SK-N-SH (cell line): Measurements from ENCODE around the gene PRPF6. TPM values are rescaled to one million over a fixed set of nuclear protein-coding genes. Genes with fewer than 3 reads are reported as not detected.

Experiments
- CTCF ChIA-PET: fragments of 300-600, 350-600 bp; formaldehyde crosslinking; extraction: SDS; loops from one replicate; lab custom pipeline; 2021; lab: Yijun Ruan, JAX
- POLR2A ChIA-PET: fragments of 350-600 bp; sonication (Branson Sonifier 250); formaldehyde crosslinking; extraction: SDS; loops from one replicate; lab custom pipeline; 2020; ENCODE audit warnings: antibody characterized with exemption, inconsistent platforms; lab: Yijun Ruan, JAX
- DNase-seq: peaks from one replicate; pipeline ENCODE4 v3.0.0; 2012
- H2AFZ ChIP-seq: fragments of 200-600 bp; sonication (generic); 2 replicates; pipeline ENCODE4 v1.8.1; 2016; ENCODE audit warnings: antibody characterized with exemption, mild to moderate bottlenecking, low read depth
- H3F3A ChIP-seq: fragments of 200-600 bp; sonication (generic); replicated peaks from 2 replicates; pipeline ENCODE3; 2016; ENCODE audit warnings: antibody characterized with exemption, mild to moderate bottlenecking; ENCODE audit not compliant: insufficient read depth
- H3K27ac ChIP-seq, 2 experiments: fragments of 200-500 bp in 1 of 2; fragments of 200-600 bp in 1 of 2; sonication (Bioruptor generic) in 1 of 2; sonication (generic), shearing (Covaris generic) in 1 of 2; 2 replicates each; pipeline versions ENCODE4 v1.5.1 to v1.6.1; 2014 to 2016; ENCODE audit warnings: low read depth in 2 of 2, inconsistent platforms in 1 of 2, low read length in 1 of 2, mild to moderate bottlenecking in 1 of 2, mixed read lengths in 1 of 2
- H3K27me3 ChIP-seq: fragments of 200-600 bp; sonication (generic), shearing (Covaris generic); 2 replicates; pipeline ENCODE4 v1.6.1; 2016; ENCODE audit warnings: mixed run types; ENCODE audit not compliant: insufficient read depth
- H3K36me3 ChIP-seq, 2 experiments: fragments of 200-500 bp in 1 of 2; fragments of 200-600 bp in 1 of 2; sonication (Bioruptor generic) in 1 of 2; sonication (generic) in 1 of 2; replicated peaks in 1 of 2; 2 replicates each; pipeline versions ENCODE3 to v1.5.1; 2014 to 2016; ENCODE audit warnings: low read length in 1 of 2, mild to moderate bottlenecking in 1 of 2; ENCODE audit not compliant: insufficient read depth in 2 of 2, control insufficient read depth in 1 of 2
- H3K4me1 ChIP-seq, 2 experiments: fragments of 200-500 bp in 1 of 2; fragments of 200-600 bp in 1 of 2; sonication (Bioruptor generic) in 1 of 2; sonication (generic), shearing (Covaris generic) in 1 of 2; 2 replicates each; pipeline versions ENCODE4 v1.5.1 to v1.6.1; 2014 to 2016; ENCODE audit warnings: low read depth in 1 of 2, low read length in 1 of 2, mixed run types in 1 of 2; ENCODE audit not compliant: insufficient read depth in 2 of 2, control insufficient read depth in 1 of 2
- H3K4me2 ChIP-seq: fragments of 200-600 bp; sonication (generic), shearing (Covaris generic); 2 replicates; pipeline ENCODE4 v1.6.1; 2017; ENCODE audit warnings: mixed run types
- H3K4me3 ChIP-seq, 2 experiments: fragments of 200-500 bp in 1 of 2; fragments of 200-600 bp in 1 of 2; sonication (Bioruptor generic) in 1 of 2; sonication (generic), shearing (Covaris generic) in 1 of 2; 2 replicates each; pipeline versions ENCODE4 v1.5.1 to v1.8.1; 2014 to 2016; ENCODE audit warnings: low read depth in 2 of 2, inconsistent platforms in 1 of 2, low read length in 1 of 2, mild to moderate bottlenecking in 1 of 2, mixed read lengths in 1 of 2, moderate library complexity in 1 of 2
- H3K79me2 ChIP-seq: fragments of 200-600 bp; sonication (generic); 2 replicates; pipeline ENCODE4 v1.8.1; 2017; ENCODE audit warnings: mild to moderate bottlenecking; ENCODE audit not compliant: insufficient read depth
- H3K9ac ChIP-seq: fragments of 200-600 bp; sonication (generic); 2 replicates; pipeline ENCODE4 v1.6.1; 2017; ENCODE audit warnings: mixed run types
- H3K9me2 ChIP-seq: fragments of 200-600 bp; sonication (generic); 2 replicates; pipeline ENCODE4 v1.6.1; 2017; ENCODE audit warnings: mixed run types
- H3K9me3 ChIP-seq: fragments of 200-600 bp; sonication (generic); 2 replicates; pipeline ENCODE4 v1.6.1; 2017; ENCODE audit warnings: mixed run types, mild to moderate bottlenecking, moderate library complexity
- H4K20me1 ChIP-seq: fragments of 200-600 bp; sonication (generic); 2 replicates; pipeline ENCODE4 v1.6.1; 2017; ENCODE audit warnings: mild to moderate bottlenecking, mixed run types; ENCODE audit not compliant: insufficient read depth
- ELF1 ChIP-seq: IDR thresholded peaks from 2 replicates; pipeline ENCODE4 v1.4.0; 2012
- FOSL2 ChIP-seq: IDR thresholded peaks from 2 replicates; pipeline ENCODE4 v1.4.0; 2012; ENCODE audit warnings: low read depth, mild to moderate bottlenecking, moderate library complexity, borderline replicate concordance
- FOXM1 ChIP-seq: IDR thresholded peaks from 2 replicates; pipeline ENCODE4 v1.4.0; 2012; ENCODE audit warnings: low read depth, mild to moderate bottlenecking
- MXI1 ChIP-seq: IDR thresholded peaks from 2 replicates; pipeline ENCODE4 v1.6.1; 2012; ENCODE audit warnings: mild to moderate bottlenecking, low read depth, low read length, improper control_type of control experiment
- NRF1 ChIP-seq: IDR thresholded peaks from 2 replicates; pipeline ENCODE4 v1.6.1; 2012; ENCODE audit warnings: low read depth, mild to moderate bottlenecking, low read length
- POLR2AphosphoS5 ChIP-seq: IDR thresholded peaks from 2 replicates; pipeline ENCODE4 v1.6.1; 2012; ENCODE audit warnings: low read depth, low read length
- RAD21 ChIP-seq: IDR thresholded peaks from 2 replicates; pipeline ENCODE4 v1.6.1; 2012; ENCODE audit warnings: mild to moderate bottlenecking, low read length
- RCOR1 ChIP-seq: fragments of 150-350 bp; IDR thresholded peaks from 2 replicates; pipeline ENCODE4 v1.6.1; 2017; ENCODE audit warnings: antibody characterized with exemption, low read length
- RFX5 ChIP-seq: IDR thresholded peaks from 2 replicates; pipeline ENCODE4 v1.6.1; 2012; ENCODE audit warnings: mild to moderate bottlenecking, improper control_type of control experiment, low read length
- RXRA ChIP-seq: IDR thresholded peaks from 2 replicates; pipeline ENCODE4 v1.4.0; 2012; ENCODE audit warnings: low read depth, mild to moderate bottlenecking, borderline replicate concordance
- SIN3A ChIP-seq: IDR thresholded peaks from 2 replicates; pipeline ENCODE4 v1.6.1; 2012; ENCODE audit warnings: low read depth, mild to moderate bottlenecking, low read length, moderate library complexity, borderline replicate concordance
- SMC3 ChIP-seq: IDR thresholded peaks from 2 replicates; pipeline ENCODE4 v1.6.1; 2012; ENCODE audit warnings: low read depth, low read length, improper control_type of control experiment
- TCF12 ChIP-seq: IDR thresholded peaks from 2 replicates; pipeline ENCODE4 v1.4.0; 2012
- TEAD4 ChIP-seq: IDR thresholded peaks from 2 replicates; pipeline ENCODE4 v1.4.0; 2012; ENCODE audit warnings: mild to moderate bottlenecking, borderline replicate concordance; ENCODE audit not compliant: insufficient read depth
- YY1 ChIP-seq: IDR thresholded peaks from 2 replicates; pipeline ENCODE4 v1.4.0; 2012; ENCODE audit warnings: low read depth, mild to moderate bottlenecking
- WGBS: methylation state at CpG from one replicate; pipeline ENCODE4 v1.1.6; 2017; ENCODE audit warnings: low lambda C conversion rate; 5-methylcytosine and 5-hydroxymethylcytosine counted together
- polyA plus RNA-seq, 3 experiments: library from polyadenylated mRNA; depleted of rRNA; stranded (reverse); fragments of >200 nt; gene quantifications; 2 replicates each; pipeline ENCODE4 v1.2.3, GENCODE V29; 2012
- TF ChIP-seq, protein P1 (sequence below): fragments of 200-600 bp; sonication (generic); IDR thresholded peaks from 2 replicates; pipeline ENCODE4 v1.6.1; 2017; ENCODE audit warnings: antibody characterized with exemption, mild to moderate bottlenecking, moderate library complexity
- TF ChIP-seq, protein P2 (sequence below): IDR thresholded peaks from 2 replicates; pipeline ENCODE4 v1.4.0; 2012; ENCODE audit warnings: low read depth
- TF ChIP-seq, protein P3 (sequence below): fragments of 150-350 bp; IDR thresholded peaks from 2 replicates; pipeline ENCODE4 v1.6.1; 2016; ENCODE audit warnings: mild to moderate bottlenecking, low read depth, low read length
- TF ChIP-seq, protein P4 (sequence below): IDR thresholded peaks from 2 replicates; pipeline ENCODE4; 2012
- TF ChIP-seq, protein P5 (sequence below): IDR thresholded peaks from 2 replicates; pipeline ENCODE4 v1.4.0; 2012; ENCODE audit warnings: low read depth, borderline replicate concordance

The PRPF6 gene
- polyA plus RNA-seq, 1 of the 3 experiments (the other 2 are of a cell fraction) = 59.1 TPM

DNA sequence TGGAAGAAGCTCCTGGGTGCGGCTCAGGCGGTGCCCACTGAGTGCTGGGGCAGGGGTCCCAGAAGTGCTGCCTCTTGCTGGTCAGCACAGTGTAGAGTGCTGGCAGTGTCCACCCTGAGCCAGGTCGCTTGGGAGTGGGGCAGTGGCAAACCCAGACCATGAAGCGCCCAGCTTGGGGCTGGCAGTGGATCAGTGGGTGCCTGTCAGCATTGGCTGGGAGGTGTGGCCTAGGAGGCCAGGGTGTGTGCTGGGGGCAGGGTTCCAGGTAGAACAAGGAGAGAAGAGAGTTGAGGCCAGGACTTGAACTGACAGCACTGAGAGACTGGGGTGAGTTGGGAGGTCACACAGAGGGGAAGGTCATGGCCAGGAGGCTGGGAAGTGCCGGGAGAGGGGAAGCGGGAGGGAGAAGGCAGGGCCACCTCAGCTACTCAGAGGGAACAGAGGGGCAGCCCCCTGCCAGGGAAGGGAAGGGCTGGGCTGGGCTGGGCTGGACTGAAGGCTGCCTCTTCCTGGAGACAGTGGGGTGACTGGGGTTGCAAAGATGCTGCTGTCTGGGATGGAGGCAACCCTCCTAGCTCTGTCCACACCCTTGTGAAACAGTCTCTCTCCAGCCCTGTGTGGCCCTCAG, 86.2 kb downstream of the PRPF6 start:
- WGBS = 90% methylated on average over 3 of the region's 6 CpGs
- TF ChIP-seq, protein P1, sequence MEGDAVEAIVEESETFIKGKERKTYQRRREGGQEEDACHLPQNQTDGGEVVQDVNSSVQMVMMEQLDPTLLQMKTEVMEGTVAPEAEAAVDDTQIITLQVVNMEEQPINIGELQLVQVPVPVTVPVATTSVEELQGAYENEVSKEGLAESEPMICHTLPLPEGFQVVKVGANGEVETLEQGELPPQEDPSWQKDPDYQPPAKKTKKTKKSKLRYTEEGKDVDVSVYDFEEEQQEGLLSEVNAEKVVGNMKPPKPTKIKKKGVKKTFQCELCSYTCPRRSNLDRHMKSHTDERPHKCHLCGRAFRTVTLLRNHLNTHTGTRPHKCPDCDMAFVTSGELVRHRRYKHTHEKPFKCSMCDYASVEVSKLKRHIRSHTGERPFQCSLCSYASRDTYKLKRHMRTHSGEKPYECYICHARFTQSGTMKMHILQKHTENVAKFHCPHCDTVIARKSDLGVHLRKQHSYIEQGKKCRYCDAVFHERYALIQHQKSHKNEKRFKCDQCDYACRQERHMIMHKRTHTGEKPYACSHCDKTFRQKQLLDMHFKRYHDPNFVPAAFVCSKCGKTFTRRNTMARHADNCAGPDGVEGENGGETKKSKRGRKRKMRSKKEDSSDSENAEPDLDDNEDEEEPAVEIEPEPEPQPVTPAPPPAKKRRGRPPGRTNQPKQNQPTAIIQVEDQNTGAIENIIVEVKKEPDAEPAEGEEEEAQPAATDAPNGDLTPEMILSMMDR = no peak
- TF ChIP-seq RCOR1 (no peak), MXI1 (no peak), TCF12 (no peak), YY1 (no peak), SIN3A (no peak), ELF1 (no peak), SMC3 (no peak), RAD21 (no peak), NRF1 (no peak), FOSL2 (no peak), FOXM1 (no peak), POLR2AphosphoS5 (no peak), RXRA (no peak), TEAD4 (no peak), RFX5 (no peak)
- TF ChIP-seq, protein P2, sequence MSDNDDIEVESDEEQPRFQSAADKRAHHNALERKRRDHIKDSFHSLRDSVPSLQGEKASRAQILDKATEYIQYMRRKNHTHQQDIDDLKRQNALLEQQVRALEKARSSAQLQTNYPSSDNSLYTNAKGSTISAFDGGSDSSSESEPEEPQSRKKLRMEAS = no peak
- TF ChIP-seq, protein P3, sequence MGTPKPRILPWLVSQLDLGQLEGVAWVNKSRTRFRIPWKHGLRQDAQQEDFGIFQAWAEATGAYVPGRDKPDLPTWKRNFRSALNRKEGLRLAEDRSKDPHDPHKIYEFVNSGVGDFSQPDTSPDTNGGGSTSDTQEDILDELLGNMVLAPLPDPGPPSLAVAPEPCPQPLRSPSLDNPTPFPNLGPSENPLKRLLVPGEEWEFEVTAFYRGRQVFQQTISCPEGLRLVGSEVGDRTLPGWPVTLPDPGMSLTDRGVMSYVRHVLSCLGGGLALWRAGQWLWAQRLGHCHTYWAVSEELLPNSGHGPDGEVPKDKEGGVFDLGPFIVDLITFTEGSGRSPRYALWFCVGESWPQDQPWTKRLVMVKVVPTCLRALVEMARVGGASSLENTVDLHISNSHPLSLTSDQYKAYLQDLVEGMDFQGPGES = no peak
- TF ChIP-seq, protein P4, sequence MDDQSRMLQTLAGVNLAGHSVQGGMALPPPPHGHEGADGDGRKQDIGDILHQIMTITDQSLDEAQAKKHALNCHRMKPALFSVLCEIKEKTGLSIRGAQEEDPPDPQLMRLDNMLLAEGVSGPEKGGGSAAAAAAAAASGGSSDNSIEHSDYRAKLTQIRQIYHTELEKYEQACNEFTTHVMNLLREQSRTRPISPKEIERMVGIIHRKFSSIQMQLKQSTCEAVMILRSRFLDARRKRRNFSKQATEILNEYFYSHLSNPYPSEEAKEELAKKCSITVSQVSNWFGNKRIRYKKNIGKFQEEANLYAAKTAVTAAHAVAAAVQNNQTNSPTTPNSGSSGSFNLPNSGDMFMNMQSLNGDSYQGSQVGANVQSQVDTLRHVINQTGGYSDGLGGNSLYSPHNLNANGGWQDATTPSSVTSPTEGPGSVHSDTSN = no peak
- TF ChIP-seq, protein P5, sequence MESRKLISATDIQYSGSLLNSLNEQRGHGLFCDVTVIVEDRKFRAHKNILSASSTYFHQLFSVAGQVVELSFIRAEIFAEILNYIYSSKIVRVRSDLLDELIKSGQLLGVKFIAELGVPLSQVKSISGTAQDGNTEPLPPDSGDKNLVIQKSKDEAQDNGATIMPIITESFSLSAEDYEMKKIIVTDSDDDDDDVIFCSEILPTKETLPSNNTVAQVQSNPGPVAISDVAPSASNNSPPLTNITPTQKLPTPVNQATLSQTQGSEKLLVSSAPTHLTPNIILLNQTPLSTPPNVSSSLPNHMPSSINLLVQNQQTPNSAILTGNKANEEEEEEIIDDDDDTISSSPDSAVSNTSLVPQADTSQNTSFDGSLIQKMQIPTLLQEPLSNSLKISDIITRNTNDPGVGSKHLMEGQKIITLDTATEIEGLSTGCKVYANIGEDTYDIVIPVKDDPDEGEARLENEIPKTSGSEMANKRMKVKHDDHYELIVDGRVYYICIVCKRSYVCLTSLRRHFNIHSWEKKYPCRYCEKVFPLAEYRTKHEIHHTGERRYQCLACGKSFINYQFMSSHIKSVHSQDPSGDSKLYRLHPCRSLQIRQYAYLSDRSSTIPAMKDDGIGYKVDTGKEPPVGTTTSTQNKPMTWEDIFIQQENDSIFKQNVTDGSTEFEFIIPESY = no peak
- TF ChIP-seq, all 33 proteins: peak for 0
- no peak overlapping the region for H3K4me2 ChIP-seq

More for the DNA sequence above, 86.2 kb downstream of the PRPF6 start:
- no peaks in the 10 kb centered on the region for H3K9me2 ChIP-seq
- no peak for DNase-seq
- ChIA-PET POLR2A (no interaction called here), CTCF (interaction anchor here (0.8 to 2.0 kb wide), 4 partner anchors 10 to 87 kb away, joined by 3 to 12 read pairs (median 4); partner anchors contain the start of gene SAMD10)
- H3K27ac ChIP-seq = no peak overlapping the region
- no peaks in the 10 kb centered on the region for H3K27me3 ChIP-seq
- no peaks in the 10 kb centered on the region for H3K9me3 ChIP-seq
- no peak overlapping the region for H2AFZ ChIP-seq
- H3K4me3 ChIP-seq = no peak overlapping the region
- H3K4me1 ChIP-seq = peaks cover 14 to 20% of the 10 kb centered on the region in 2 experiments; a peak in 2 of 4 replicates
- H3K36me3 ChIP-seq = no peaks in the 10 kb centered on the region
- H3F3A ChIP-seq = peaks cover 4% of the 10 kb centered on the region
- H3K79me2 ChIP-seq = peaks cover 15% of the 10 kb centered on the region; the same call in 1 of the 2 replicates
- H3K9ac ChIP-seq = no peak overlapping the region
- H4K20me1 ChIP-seq = no peaks in the 10 kb centered on the region
